K562 treated with DMSO at 1 percent for 12 hours (cell line): ENCODE results near the gene TRIM49C. TPM values are rescaled to one million over a fixed set of nuclear protein-coding genes. Genes with fewer than 3 reads are reported as not detected.

Experiments used
- total RNA-seq: library from RNA; unstranded; fragments of 300-600 nt; gene quantifications from 2 replicates; pipeline ENCODE4 v1.2.3, GENCODE V29; 2022; ENCODE audit not compliant: insufficient read depth

TRIM49C gene, protein sequence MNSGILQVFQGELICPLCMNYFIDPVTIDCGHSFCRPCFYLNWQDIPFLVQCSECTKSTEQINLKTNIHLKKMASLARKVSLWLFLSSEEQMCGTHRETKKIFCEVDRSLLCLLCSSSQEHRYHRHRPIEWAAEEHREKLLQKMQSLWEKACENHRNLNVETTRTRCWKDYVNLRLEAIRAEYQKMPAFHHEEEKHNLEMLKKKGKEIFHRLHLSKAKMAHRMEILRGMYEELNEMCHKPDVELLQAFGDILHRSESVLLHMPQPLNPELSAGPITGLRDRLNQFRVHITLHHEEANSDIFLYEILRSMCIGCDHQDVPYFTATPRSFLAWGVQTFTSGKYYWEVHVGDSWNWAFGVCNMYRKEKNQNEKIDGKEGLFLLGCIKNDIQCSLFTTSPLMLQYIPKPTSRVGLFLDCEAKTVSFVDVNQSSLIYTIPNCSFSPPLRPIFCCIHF
- total RNA-seq = not detected in 2 replicates

DNA sequence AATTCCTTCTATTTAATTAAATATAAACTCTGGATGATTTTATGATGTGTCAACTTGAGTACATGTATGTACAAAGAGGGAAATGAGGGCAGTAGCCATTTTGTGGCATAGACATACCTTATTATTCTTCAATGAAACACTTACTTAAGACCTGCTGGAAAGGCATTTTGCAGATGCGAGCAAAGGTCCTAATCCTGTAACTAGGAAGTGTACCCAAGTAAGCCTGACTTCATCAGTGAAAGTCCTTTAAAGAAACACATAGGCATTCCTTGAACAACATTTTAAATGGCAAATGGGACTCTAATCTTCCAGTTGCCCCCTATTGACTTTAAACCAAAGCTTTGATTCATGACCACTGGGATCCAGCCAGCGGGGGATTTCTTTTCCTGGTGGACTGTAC, at the start of gene TRIM49C:
Gene TRIM49C (plus strand): TSS at position 301 of the 400 bp plus-strand sequence. CDS start 4,106 bp downstream, outside the sequence.

DNA sequence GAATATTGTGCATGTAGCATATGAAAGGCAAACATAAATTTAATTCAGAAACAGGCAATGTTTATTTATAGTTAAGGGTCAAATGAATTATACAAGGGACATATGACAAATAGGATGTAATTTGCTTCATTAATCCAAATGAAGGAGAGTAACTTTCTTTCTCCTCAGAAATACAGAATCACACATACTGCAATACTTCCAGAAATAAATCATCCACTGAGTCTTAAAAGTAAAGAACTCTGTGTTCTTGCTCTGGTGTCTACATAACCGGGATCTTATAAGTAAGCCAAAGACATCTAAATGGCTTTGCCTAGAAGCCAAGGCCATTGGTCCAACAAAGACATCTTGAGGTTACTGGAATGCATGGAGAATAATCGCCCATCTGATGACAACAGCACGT, 54.7 kb downstream of the TRIM49C start, which contains the start of gene UBTFL1:
Gene UBTFL1 (plus strand): TSS at position 301 of the 400 bp plus-strand sequence. CDS start 0 bp downstream, at position 301.

Other genes starting within 250 kb of the TRIM49C start
- not detected in 2 replicates for gene TRIM49, start 222.5 kb upstream of the TRIM49C start, total RNA-seq
- not detected in 2 replicates for gene TRIM64B, start 152.6 kb upstream of the TRIM49C start, total RNA-seq
- not detected in 2 replicates for gene TRIM49D1, start 108.9 kb upstream of the TRIM49C start, total RNA-seq
- gene TRIM49D2, start 107.0 kb upstream of the TRIM49C start, total RNA-seq = not detected in 2 replicates
- gene TRIM64, start 65.1 kb upstream of the TRIM49C start, total RNA-seq = not detected in 2 replicates
- not detected in 2 replicates for gene UBTFL1, start 54.8 kb downstream of the TRIM49C start, total RNA-seq
- gene NAALAD2, start 103.6 kb downstream of the TRIM49C start, total RNA-seq = 0.23 and 0.94 TPM in 2 replicates
- gene CHORDC1, start 191.9 kb downstream of the TRIM49C start, total RNA-seq = 24.5 and 35.2 TPM in 2 replicates